ENCODE measurements around the gene NCDN.

DNA sequence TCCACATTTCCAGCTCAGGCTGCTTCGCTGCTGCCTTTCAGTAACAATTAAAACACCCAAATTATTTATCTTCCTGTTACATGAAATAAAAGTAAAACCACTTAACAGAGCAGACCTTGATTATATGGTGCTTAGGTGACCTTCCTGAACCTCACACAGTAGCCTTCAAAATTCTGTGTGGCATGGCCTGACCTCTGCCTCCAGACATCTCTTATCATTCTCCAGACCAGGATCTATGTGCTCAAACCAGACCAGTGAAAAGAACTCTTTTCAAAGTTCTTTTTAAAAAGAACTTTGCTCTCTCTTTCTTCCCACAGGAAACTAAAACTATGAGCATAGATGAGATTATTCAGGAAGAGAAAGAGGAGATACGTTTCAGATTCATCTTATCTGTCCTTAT is 38.2 kb upstream of the NCDN start:
- TF ChIP-seq, protein P1, sequence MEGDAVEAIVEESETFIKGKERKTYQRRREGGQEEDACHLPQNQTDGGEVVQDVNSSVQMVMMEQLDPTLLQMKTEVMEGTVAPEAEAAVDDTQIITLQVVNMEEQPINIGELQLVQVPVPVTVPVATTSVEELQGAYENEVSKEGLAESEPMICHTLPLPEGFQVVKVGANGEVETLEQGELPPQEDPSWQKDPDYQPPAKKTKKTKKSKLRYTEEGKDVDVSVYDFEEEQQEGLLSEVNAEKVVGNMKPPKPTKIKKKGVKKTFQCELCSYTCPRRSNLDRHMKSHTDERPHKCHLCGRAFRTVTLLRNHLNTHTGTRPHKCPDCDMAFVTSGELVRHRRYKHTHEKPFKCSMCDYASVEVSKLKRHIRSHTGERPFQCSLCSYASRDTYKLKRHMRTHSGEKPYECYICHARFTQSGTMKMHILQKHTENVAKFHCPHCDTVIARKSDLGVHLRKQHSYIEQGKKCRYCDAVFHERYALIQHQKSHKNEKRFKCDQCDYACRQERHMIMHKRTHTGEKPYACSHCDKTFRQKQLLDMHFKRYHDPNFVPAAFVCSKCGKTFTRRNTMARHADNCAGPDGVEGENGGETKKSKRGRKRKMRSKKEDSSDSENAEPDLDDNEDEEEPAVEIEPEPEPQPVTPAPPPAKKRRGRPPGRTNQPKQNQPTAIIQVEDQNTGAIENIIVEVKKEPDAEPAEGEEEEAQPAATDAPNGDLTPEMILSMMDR (IDR thresholded peaks at IDR 0.05), result no peak
- TF ChIP-seq POLR2A (IDR thresholded peaks at IDR 0.05), result no peak

All from testis (tissue), 2 donors.